Measurements from ENCODE around the gene BRAF. TPM values are rescaled to one million over a fixed set of nuclear protein-coding genes. Genes with fewer than 3 reads are reported as not detected.

BRAF gene
- total and polyA plus RNA-seq, 2 of the 8 experiments (the other 6 are each of a cell fraction or from before 2014, with no cell fraction given) = 11.4 to 32.6 TPM

- Histone ChIP-seq H3K79me2 (ENCODE audit: control insufficient read depth in 1 of 2, insufficient read depth in 2 of 2, low read length in 2 of 2) (no peaks in the 10 kb centered on the region), H3K79me1 (ENCODE audit: low read depth, low read length) (no peaks in the 10 kb centered on the region), H3K23ac (ENCODE audit: insufficient read length) (no peak overlapping the region), H3K4ac (replicated peaks; ENCODE audit: insufficient read length, low read depth, low read length) (no peak overlapping the region), H3K27me3 (replicated peaks in 1 of 4; ENCODE audit: control insufficient read depth in 3 of 4, extremely low read depth in 1 of 4, insufficient read depth in 3 of 4, low read length in 3 of 4) (peaks cover 0 to 8% (median 2%) of the 10 kb centered on the region in 4 experiments; a peak in 3 of 7 replicates), H3K9ac (replicated peaks in 1 of 4; ENCODE audit: extremely low read depth in 1 of 4, low read depth in 3 of 4, low read length in 3 of 4) (no peak overlapping the region), H2BK120ac (replicated peaks; ENCODE audit: low read depth, low read length) (no peak overlapping the region), H3K56ac (replicated peaks; ENCODE audit: insufficient read length, low read depth, low read length) (no peak overlapping the region), H2AK5ac (ENCODE audit: low read depth, low read length) (no peak overlapping the region), H4K91ac (replicated peaks; ENCODE audit: insufficient read length, low read length) (no peak overlapping the region), H3K36me3 (ENCODE audit: control insufficient read depth in 2 of 4, insufficient read depth in 4 of 4, low read length in 3 of 4) (no peaks in the 10 kb centered on the region), H4K20me1 (replicated peaks in 1 of 2; ENCODE audit: control insufficient read depth in 1 of 2, insufficient read depth in 2 of 2, low read length in 2 of 2) (no peaks in the 10 kb centered on the region), H4K5ac (ENCODE audit: insufficient read length, low read depth, low read length) (no peak overlapping the region), H2BK15ac (ENCODE audit: low read length) (no peak overlapping the region), H4K8ac (ENCODE audit: extremely low read depth, insufficient read depth, low read length) (no peak overlapping the region), H2BK5ac (ENCODE audit: low read depth, low read length) (no peak overlapping the region), H3K4me3 (ENCODE audit: extremely low read depth in 1 of 4, insufficient read depth in 2 of 4, low read depth in 3 of 4, low read length in 4 of 4) (no peak overlapping the region), H3K14ac (ENCODE audit: insufficient read length) (no peak overlapping the region), H3K4me1 (replicated peaks in 1 of 4; ENCODE audit: control insufficient read depth in 3 of 4, insufficient read depth in 4 of 4, low read length in 3 of 4) (peaks cover 0 to 6% (median 2%) of the 10 kb centered on the region in 4 experiments; a peak in 5 of 7 replicates), H2AFZ (ENCODE audit: low read length) (no peak overlapping the region), H3K18ac (ENCODE audit: extremely low read depth, low read length) (no peak overlapping the region), H3K27ac (ENCODE audit: low read depth, low read length) (no peak overlapping the region), H3K9me3 (ENCODE audit: insufficient read depth in 2 of 2, low read depth in 1 of 2, low read length in 1 of 2) (no peaks in the 10 kb centered on the region), H3K4me2 (ENCODE audit: insufficient read depth in 1 of 2, low read depth in 2 of 2, low read length in 2 of 2) (no peak overlapping the region), H3K23me2 (ENCODE audit: low read depth, low read length) (peaks cover 5% of the 10 kb centered on the region; the same call in 1 of the 2 replicates), H2BK12ac (ENCODE audit: low read depth, low read length) (no peak overlapping the region), H2BK20ac (ENCODE audit: low read length) (no peak overlapping the region)
- FAIRE-seq (no peak), DNase-seq (ENCODE audit: low read depth in 1 of 2, low spot score in 2 of 2) (no peak)
- 83% methylated on average over 4 of the region's 4 CpGs; no CpG with 5 or more reads in 1 of the 2 experiments for WGBS, 2 experiments (ENCODE audit: extremely low coverage in 1 of 2, insufficient coverage in 1 of 2, insufficient read length in 1 of 2, insufficient replicate concordance in 2 of 2, low coverage in 1 of 2, low lambda C conversion rate in 2 of 2, missing lambda C conversion rate in 1 of 2)
- POLR2A ChIA-PET (ENCODE audit: partially characterized antibody) = no interaction called here
- CTCF ChIA-PET (ENCODE audit: partially characterized antibody) = interaction anchor here (0.8 to 4.5 kb wide), 23 partner anchors 9 to 339 kb away, joined by 3 to 38 read pairs (median 5); partner anchors contain the start of gene MRPS33
- TF ChIP-seq ASH2L (IDR thresholded peaks at IDR 0.05; ENCODE audit: low read length) (no peak), MAFK (IDR thresholded peaks at IDR 0.05; ENCODE audit: low read depth, low read length) (no peak), CTCF (IDR thresholded peaks at IDR 0.05; ENCODE audit: control extremely low read depth in 1 of 3, insufficient read depth in 1 of 3, low read depth in 1 of 3, low read length in 3 of 3) (no peak), RAD21 (IDR thresholded peaks at IDR 0.05 in 1 of 2, conservative IDR thresholded peaks at IDR 0.05 in 1 of 2; ENCODE audit: low read depth in 2 of 2, low read length in 2 of 2) (no peak), TAF7 (optimal IDR thresholded peaks at IDR 0.05; ENCODE audit: borderline replicate concordance, low read depth, low read length) (no peak)
Observed at GRCh38 chr7:140675726-140676125, 249.0 kb downstream of the BRAF start.
